ENCODE data around the gene TTLL1.
A peak's percentile ranks its signal among the peaks of the same experiment; 100 is the strongest.

The TTLL1 gene

DNA sequence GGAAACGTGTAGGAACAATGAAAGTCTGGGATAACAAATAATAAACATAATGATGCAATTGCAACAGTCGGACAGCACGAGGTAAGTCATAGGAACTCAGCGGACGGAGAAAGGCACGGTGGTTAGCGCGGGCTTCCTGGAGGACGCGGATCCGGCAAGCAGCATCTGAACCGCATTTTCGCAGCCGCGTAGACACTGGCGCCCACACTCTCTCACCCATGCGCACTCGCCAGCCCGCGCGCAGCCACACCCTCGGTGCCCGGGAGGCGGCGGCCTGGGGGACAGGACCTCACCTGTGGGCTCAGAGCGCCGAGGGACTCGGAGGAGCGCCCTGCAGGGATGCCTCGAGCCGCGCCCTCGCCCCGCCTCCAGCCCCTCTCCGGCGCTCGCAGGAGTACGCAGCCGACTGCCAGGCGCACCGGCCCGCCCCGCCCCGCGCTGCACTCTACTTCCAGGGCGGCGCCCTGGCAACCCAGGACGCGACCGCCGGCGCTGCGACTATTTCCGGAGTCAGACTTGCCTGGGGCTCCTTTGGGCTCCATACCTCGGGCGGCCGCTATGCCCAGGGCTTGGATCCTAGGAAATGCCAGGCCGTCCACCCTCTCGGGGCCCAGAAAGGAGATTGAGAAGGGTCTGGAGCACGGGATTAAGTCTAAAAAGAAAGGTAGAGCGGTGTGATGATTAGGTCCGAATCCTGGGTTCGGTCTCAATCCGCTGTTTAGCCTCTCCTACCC is at the start of gene TTLL1:
TTLL1 (minus strand) TSS at position 408 of the 734 bp plus-strand sequence. CDS start 13,805 bp downstream, outside the sequence.
- DNase-seq (ENCODE audit: extremely low read depth in 1 of 2, low read depth in 1 of 2) = peak; percentile 82 to 88

DNA sequence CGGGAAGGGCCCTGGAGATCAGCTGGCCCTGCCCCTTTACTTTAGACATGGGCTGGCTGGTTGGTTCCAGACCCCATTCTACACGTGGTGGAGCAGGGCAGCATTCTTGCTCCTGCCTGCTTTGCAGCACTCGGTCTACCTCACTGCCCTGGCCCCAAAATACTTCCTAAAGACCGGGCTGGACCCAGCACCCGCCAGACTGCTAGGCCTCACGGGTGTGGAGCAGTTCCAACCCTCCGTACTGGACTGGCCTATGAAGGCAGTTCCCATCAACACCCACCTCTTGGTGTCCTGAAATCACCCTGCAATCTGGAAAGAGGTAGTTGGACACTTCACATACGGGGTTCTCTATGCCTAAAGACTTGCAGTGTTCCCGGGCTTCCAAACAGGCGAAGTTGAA is 47.6 kb upstream of the TTLL1 start:
- no peak for DNase-seq (ENCODE audit: extremely low read depth in 1 of 2, low read depth in 1 of 2)

GRCh38 chr22:43136255-43136654 is 47.1 kb upstream of the TTLL1 start:
- DNase-seq (ENCODE audit: extremely low read depth in 1 of 2, low read depth in 1 of 2) = no peak

DNA sequence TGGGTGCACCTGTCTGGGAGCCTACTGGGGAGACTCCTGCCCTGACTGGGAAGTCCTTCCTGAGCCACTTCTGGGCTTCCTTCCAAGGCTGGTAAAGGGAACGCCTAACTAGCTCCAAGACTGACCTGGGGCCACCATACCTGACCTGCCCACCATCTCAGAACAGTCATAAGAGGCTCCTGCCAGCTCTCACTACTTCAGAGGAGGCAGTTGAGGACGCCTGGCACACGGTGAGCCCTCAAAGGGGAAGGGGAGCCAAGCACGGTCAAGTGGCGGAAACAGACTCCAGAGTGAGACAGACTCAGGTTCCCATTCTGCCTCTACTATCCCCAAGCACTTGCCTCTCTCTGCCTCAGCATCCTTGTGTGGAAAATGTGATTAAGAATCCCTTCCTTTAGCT is 46.4 kb upstream of the TTLL1 start:
- no peak for DNase-seq (ENCODE audit: extremely low read depth in 1 of 2, low read depth in 1 of 2)

GRCh38 chr22:43134553-43134952 is 45.4 kb upstream of the TTLL1 start:
- no peak for DNase-seq (ENCODE audit: extremely low read depth in 1 of 2, low read depth in 1 of 2)

- no peak for DNase-seq (ENCODE audit: extremely low read depth in 1 of 2, low read depth in 1 of 2)
These were observed 44.2 kb upstream of the TTLL1 start for GRCh38 chr22:43133401-43133800.

DNA sequence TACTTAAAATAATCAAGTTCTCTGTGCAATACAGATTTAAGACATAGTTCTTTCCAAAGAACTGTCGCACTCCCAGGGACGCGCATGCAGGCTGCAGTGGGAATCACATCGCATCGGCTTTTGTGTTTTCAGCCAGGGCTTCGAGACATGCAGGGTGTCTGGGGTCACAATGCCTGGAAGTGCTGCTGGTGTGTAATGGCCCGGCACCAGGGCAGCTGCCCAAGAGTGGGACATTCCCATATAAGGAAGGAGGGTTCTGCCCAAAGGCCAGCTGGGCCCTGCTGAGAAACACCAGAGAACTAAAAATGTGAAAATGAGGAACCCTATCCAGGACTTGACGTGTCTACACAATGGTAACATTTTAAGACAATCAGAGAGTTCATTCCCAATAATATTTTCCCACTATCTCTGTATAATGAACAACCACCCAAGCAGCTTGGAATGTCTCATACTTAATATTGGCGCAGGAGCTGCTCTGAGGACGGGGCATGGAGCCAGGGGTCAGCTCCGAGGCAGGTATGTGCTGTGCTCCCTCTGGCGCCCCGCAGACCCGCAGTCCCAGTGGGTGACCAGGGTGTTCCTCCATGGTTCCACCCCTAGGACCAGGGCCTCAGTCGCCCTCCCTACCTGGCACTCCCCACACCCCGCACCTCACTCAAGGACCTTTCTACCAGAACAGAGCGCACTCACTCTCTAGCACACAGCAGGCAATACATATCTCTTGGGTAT is 42.7 kb upstream of the TTLL1 start:
- no peak for DNase-seq (ENCODE audit: extremely low read depth in 1 of 2, low read depth in 1 of 2)

DNA sequence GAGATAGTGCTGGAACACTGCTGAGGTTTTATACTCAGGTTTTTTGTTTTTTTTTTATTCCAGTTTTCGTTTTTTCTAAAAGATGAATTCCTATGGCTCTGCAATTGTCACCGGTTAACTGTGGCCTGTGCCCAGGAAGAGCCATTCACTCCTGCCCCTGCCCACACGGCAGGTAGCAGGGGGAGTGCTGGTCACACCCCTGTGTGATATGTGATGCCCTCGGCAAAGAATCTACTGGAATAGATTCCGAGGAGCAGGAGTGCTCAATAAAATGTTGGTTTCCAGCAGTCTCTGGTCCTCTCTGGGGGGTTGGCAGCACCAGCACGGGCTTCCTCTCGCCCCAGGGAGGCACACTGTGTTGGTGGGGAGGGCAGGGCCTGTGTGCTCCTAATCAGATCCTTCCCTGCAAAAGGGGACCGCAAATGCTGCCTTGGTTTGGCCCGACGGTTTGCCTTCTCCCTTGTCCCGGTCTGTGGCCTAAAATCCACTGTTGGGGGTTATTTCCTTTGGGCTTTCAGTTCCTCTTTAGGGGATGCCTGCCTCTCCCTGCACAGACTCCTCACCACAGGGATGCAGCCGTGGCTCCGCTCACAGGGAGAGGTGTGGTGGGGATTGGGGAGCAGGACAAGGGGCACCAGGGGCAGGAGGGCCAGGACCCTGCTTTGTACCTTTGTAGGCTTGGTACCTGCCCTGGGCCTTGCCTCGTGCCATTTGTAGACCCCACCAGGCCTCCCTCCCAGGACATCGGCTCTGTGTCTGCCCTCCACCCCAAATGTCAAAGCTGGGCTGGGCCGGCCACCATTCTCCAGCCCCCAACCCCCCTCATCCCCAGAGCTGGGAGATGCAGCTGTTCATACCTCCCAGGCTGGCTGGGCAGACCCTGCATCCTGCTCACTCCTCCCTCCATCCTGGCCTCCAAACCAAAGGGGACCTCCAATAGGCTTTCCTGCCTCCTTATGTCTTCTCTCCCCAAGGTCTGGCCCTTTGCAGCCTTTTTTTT is 40.5 kb upstream of the TTLL1 start:
- DNase-seq (ENCODE audit: extremely low read depth in 1 of 2, low read depth in 1 of 2) = no peak

GRCh38 chr22:43128928-43129424 is 39.8 kb upstream of the TTLL1 start:
- DNase-seq (ENCODE audit: extremely low read depth in 1 of 2, low read depth in 1 of 2) = no peak

GRCh38 chr22:43128116-43128515 is 38.9 kb upstream of the TTLL1 start:
- DNase-seq (ENCODE audit: extremely low read depth in 1 of 2, low read depth in 1 of 2) = no peak

- no peak for DNase-seq (ENCODE audit: extremely low read depth in 1 of 2, low read depth in 1 of 2)
These were observed 38.1 kb upstream of the TTLL1 start for GRCh38 chr22:43127166-43127908.

DNA sequence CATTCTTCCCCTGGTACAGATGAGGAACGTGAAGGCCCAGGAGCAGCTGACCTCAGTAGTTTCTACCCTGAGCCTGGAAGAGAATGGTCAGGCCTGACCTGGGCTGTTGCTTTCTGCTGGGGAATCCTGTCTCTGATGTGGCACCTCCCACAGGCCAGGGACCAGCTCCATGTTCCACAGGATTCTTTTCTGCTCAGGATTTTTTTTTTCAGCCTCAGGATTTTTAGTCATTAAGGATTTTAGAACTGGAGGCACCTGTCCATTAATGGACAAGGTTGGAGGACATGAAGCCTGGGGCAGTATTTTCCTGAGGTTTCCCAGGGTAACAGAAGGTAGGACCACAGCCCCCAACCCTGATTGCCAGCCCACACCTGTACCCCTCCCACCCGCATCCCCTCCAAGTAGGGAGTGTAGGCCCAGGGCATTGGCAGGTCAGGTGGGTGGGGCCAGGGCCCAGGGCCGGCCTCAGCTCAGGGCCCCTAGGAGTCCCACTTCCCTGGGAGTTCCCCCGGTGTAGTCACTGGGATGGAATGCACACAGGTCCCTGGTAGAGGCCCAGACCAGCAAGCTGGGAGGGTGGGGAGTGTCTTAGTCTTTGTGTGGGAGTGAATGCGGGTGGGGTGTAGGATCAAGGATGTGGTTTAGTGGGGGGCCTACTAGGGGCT is 37.4 kb upstream of the TTLL1 start:
- DNase-seq (ENCODE audit: extremely low read depth in 1 of 2, low read depth in 1 of 2) = no peak

GRCh38 chr22:43118953-43119458 is 29.8 kb upstream of the TTLL1 start:
- DNase-seq (ENCODE audit: extremely low read depth in 1 of 2, low read depth in 1 of 2) = no peak

GRCh38 chr22:43118024-43118849 is 29.0 kb upstream of the TTLL1 start:
- DNase-seq (ENCODE audit: extremely low read depth in 1 of 2, low read depth in 1 of 2) = no peak

- no peak for DNase-seq (ENCODE audit: extremely low read depth in 1 of 2, low read depth in 1 of 2)
These were observed 27.7 kb upstream of the TTLL1 start for GRCh38 chr22:43116932-43117331.

DNA sequence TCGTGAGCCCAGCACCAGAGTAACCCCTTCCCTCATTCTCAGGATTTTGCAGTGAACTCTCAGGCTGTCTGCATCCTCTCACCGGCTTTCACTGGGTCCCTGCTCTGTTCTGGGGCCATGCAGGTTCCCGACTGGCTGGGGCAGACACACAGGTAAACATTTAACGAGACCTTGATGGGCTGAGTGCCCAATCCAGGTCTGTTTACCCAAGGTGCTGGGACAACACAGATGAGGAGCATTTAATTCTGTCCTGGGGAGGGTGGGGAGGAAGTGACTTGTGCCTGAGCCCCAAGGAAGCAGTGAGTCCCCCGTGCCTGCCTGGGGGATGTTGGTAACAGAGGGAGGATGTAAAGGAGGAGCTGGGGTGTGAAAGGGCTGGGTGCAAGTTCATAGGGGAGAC is 25.8 kb upstream of the TTLL1 start:
- DNase-seq (ENCODE audit: extremely low read depth in 1 of 2, low read depth in 1 of 2) = no peak

DNA sequence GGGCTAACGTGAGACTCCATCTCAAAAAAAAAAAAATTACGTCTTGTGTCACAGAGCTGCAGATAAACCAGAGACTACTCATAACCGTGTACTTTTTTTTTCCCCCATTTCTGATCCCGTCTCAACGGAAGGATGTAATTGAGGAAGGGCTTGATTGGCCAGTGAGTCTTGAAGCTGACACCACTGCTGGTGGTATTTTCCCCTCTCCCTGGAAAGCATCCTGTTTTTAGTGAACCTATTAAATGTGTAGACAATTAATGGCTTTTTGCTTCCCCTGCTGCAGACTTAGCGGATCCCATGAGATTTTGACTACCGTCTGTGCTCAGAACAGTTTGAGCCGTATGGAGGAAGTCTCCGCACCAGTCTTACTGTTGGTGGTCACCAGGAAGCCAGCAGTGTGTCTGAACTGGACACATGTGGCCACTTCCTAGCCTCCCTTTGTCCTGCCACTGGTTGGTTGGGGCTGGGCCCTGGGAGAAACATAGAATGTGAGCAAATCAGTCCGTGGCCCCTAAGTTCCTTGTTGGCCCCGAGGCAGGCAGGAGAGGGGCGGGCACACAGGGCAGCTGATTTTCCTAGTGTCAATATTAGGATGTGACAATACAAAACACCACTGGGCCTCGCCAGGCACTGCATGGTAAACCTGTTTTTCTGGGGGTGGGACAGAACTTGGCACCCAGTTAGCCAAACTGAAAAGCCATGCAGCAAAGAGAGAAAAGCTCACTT is 24.5 kb upstream of the TTLL1 start:
- DNase-seq (ENCODE audit: extremely low read depth in 1 of 2, low read depth in 1 of 2) = no peak
